Measurements from ENCODE around the gene SCFD2.
A peak's percentile ranks its signal among the peaks of the same experiment; 100 is the strongest.
"Not testable (repeated sequence)": the region's sequence is repeated elsewhere in the genome, so short reads cannot be mapped to it uniquely, and the experiment has no call there.

- not testable (repeated sequence) for TF ChIP-seq TAF1 (conservative IDR thresholded peaks at IDR 0.05); CTCF (IDR thresholded peaks at IDR 0.05; ENCODE audit: low read depth, low read length, missing input control); ZBTB33 (IDR thresholded peaks at IDR 0.05)
- TF ChIP-seq RXRA (IDR thresholded peaks at IDR 0.05): peak in 1 of 2 donors; percentile 63
These were observed 19.5 kb downstream of the SCFD2 start for GRCh38 chr4:53346392-53346791.
